Measurements from ENCODE around the gene GCC2. TPM values are rescaled to one million over a fixed set of nuclear protein-coding genes. Genes with fewer than 3 reads are reported as not detected.
"Not testable (repeated sequence)": the region's sequence is repeated elsewhere in the genome, so short reads cannot be mapped to it uniquely, and the experiment has no call there.

Gene GCC2
- total and polyA plus RNA-seq, 7 experiments from 2014 or later, result 45.3 to 229 (median 111) TPM

GRCh38 chr2:108552566-108552965 is 103.6 kb downstream of the GCC2 start:
- H3K4me3 ChIP-seq (ENCODE audit: low read length), result no peak overlapping the region
- H3K4me1 ChIP-seq (ENCODE audit: control insufficient read depth in 2 of 2, insufficient read depth in 2 of 2, low read length in 2 of 2), result no peaks in the 10 kb centered on the region
- H3K27ac Mint-ChIP-seq, result no peak overlapping the region
- intact Hi-C loops (cut with micrococcal nuclease), result no loop called here
- ChIA-PET CTCF (no interaction called here), POLR2A (no interaction called here)
- no peaks in the 10 kb centered on the region for H3K27me3 Mint-ChIP-seq
- no peaks in the 10 kb centered on the region for H3K9me3 ChIP-seq (ENCODE audit: control insufficient read depth in 2 of 3, low read length in 3 of 3)
- no peak overlapping the region for H3K27ac ChIP-seq (ENCODE audit: low read depth, low read length)
- H3K9me3 Mint-ChIP-seq, result no peaks in the 10 kb centered on the region
- H3K36me3 ChIP-seq (ENCODE audit: control insufficient read depth in 2 of 3, insufficient read depth in 3 of 3, low read length in 3 of 3), result no peaks in the 10 kb centered on the region
- peaks cover 0 to 9% (median 0%) of the 10 kb centered on the region in 5 donors for H3K36me3 Mint-ChIP-seq
- ATAC-seq (no peak), DNase-seq (no peak)
- no peaks in the 10 kb centered on the region for H3K27me3 ChIP-seq (ENCODE audit: control insufficient read depth in 2 of 2, insufficient read depth in 2 of 2, low read length in 2 of 2)
- no peak overlapping the region for H3K4me3 Mint-ChIP-seq
- peaks cover 0 to 2% (median 0%) of the 10 kb centered on the region in 7 donors for H3K4me1 Mint-ChIP-seq

- Mint-ChIP-seq H3K4me1 (peaks cover 0 to 2% (median 0%) of the 10 kb centered on the region in 7 donors), H3K36me3 (peaks cover 0 to 9% (median 0%) of the 10 kb centered on the region in 5 donors), H3K4me3 (no peak overlapping the region), H3K27me3 (no peaks in the 10 kb centered on the region), H3K9me3 (no peaks in the 10 kb centered on the region), H3K27ac (no peak overlapping the region)
- no peaks in the 10 kb centered on the region for H3K4me1 ChIP-seq (ENCODE audit: control insufficient read depth in 2 of 2, insufficient read depth in 2 of 2, low read length in 2 of 2)
- CTCF ChIA-PET, result no interaction called here
- POLR2A ChIA-PET, result no interaction called here
- H3K36me3 ChIP-seq (ENCODE audit: control insufficient read depth in 2 of 3, insufficient read depth in 3 of 3, low read length in 3 of 3), result no peaks in the 10 kb centered on the region
- no peaks in the 10 kb centered on the region for H3K27me3 ChIP-seq (ENCODE audit: control insufficient read depth in 2 of 2, insufficient read depth in 2 of 2, low read length in 2 of 2)
- H3K4me3 ChIP-seq (ENCODE audit: low read length), result no peak overlapping the region
- H3K9me3 ChIP-seq (ENCODE audit: control insufficient read depth in 2 of 3, low read length in 3 of 3), result no peaks in the 10 kb centered on the region
- intact Hi-C loops (cut with micrococcal nuclease), result no loop called here
- no peak for DNase-seq
- no peak for ATAC-seq
- no peak overlapping the region for H3K27ac ChIP-seq (ENCODE audit: low read depth, low read length)
These were observed 104.4 kb downstream of the GCC2 start for GRCh38 chr2:108553209-108553919.

DNA sequence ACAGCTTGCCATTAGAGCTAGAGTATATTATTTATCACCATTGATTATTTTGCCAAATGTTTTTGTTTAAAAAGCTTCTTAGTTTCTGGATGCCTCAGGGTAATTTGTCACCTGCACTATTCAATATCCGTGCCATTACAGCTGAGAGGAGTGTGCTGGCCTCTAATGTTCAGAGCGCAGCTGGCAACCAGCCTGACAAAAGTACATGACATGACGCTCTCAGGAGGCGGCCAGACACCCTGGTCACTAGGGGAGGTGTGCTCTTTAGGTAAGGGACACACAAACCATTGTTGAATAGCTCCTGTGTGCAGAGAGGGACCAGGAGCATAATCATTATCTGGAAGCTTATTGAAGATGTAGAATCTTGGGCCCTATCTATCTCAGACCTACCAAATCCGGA is 105.5 kb downstream of the GCC2 start:
- DNase-seq, result no peak
- no peaks in the 10 kb centered on the region for H3K36me3 ChIP-seq (ENCODE audit: control insufficient read depth in 2 of 3, insufficient read depth in 3 of 3, low read length in 3 of 3)
- no peak overlapping the region for H3K4me3 ChIP-seq (ENCODE audit: low read length)
- no peaks in the 10 kb centered on the region for H3K9me3 Mint-ChIP-seq
- no peak for ATAC-seq
- no peaks in the 10 kb centered on the region for H3K27me3 Mint-ChIP-seq
- no peak overlapping the region for H3K4me3 Mint-ChIP-seq
- H3K4me1 Mint-ChIP-seq, result peaks cover 0 to 2% (median 0%) of the 10 kb centered on the region in 7 donors
- peaks cover 0 to 9% (median 0%) of the 10 kb centered on the region in 5 donors for H3K36me3 Mint-ChIP-seq
- H3K27ac Mint-ChIP-seq, result no peak overlapping the region
- intact Hi-C loops (cut with micrococcal nuclease), result no loop called here
- ChIA-PET POLR2A (no interaction called here), CTCF (interaction anchor here (0.9 kb wide), 1 partner anchor 301 kb away, joined by 3 read pairs; no protein-coding TSS in a partner anchor)
- no peaks in the 10 kb centered on the region for H3K4me1 ChIP-seq (ENCODE audit: control insufficient read depth in 2 of 2, insufficient read depth in 2 of 2, low read length in 2 of 2)
- no peaks in the 10 kb centered on the region for H3K9me3 ChIP-seq (ENCODE audit: control insufficient read depth in 2 of 3, low read length in 3 of 3)
- H3K27me3 ChIP-seq (ENCODE audit: control insufficient read depth in 2 of 2, insufficient read depth in 2 of 2, low read length in 2 of 2), result no peaks in the 10 kb centered on the region
- no peak overlapping the region for H3K27ac ChIP-seq (ENCODE audit: low read depth, low read length)

DNA sequence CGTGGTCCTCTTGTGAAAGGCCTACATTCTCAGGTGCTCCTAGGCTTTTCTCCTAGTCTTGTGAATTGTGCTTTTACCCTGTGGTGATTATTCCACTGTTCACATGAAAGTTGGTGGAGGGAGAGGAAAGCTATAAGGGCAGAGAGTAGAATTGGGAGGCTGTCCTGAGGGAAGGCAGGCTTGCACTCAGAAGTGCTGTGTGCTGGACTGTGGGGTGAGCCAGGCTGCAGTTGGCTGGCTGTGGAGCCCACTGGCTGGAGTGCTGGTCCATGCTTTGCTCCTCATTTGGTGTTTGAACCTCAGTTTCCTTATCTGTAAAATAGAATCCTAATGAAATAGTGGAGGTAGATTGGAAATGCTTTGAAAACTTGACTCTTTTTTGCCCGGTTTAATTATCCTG is 106.6 kb downstream of the GCC2 start:
- intact Hi-C loops (cut with micrococcal nuclease), result no loop called here
- CTCF ChIA-PET, result interaction anchor here (0.9 kb wide), 1 partner anchor 300 kb away, joined by 3 read pairs; no protein-coding TSS in a partner anchor
- Mint-ChIP-seq H3K9me3 (no peaks in the 10 kb centered on the region), H3K27me3 (no peaks in the 10 kb centered on the region), H3K27ac (no peak overlapping the region), H3K36me3 (peaks cover 0 to 9% (median 0%) of the 10 kb centered on the region in 5 donors), H3K4me3 (no peak overlapping the region), H3K4me1 (peaks cover 0 to 3% (median 0%) of the 10 kb centered on the region in 7 donors)
- no peak for DNase-seq
- H3K27me3 ChIP-seq (ENCODE audit: control insufficient read depth in 2 of 2, insufficient read depth in 2 of 2, low read length in 2 of 2), result no peaks in the 10 kb centered on the region
- no peaks in the 10 kb centered on the region for H3K9me3 ChIP-seq (ENCODE audit: control insufficient read depth in 2 of 3, low read length in 3 of 3)
- no peaks in the 10 kb centered on the region for H3K4me1 ChIP-seq (ENCODE audit: control insufficient read depth in 2 of 2, insufficient read depth in 2 of 2, low read length in 2 of 2)
- ATAC-seq, result no peak
- no peaks in the 10 kb centered on the region for H3K36me3 ChIP-seq (ENCODE audit: control insufficient read depth in 2 of 3, insufficient read depth in 3 of 3, low read length in 3 of 3)
- no peak overlapping the region for H3K27ac ChIP-seq (ENCODE audit: low read depth, low read length)
- H3K4me3 ChIP-seq (ENCODE audit: low read length), result no peak overlapping the region
- POLR2A ChIA-PET, result no interaction called here

DNA sequence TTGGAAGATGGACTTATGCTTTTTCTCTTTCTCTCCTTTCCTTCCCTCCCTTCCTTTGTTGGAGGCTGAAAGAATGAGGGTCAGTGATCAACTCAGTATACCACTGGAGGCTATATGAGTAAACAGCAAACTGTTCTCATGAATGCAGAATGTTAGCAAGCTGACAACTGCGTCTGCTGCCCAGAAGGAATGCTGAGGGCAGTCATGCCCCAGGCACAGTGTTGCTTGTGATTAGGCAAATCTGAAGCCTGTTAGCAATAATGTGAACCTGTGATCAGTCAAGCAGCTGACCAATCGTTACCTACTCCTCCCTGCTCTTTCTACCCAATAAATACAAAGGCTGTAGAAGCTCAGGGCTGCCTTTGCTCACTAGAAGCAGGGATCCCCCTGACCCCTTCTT is 107.6 kb downstream of the GCC2 start:
- CTCF ChIA-PET, result not testable (repeated sequence)

More for the DNA sequence above, 107.6 kb downstream of the GCC2 start:
- H3K4me3 ChIP-seq (ENCODE audit: low read length); H3K27ac ChIP-seq (ENCODE audit: low read depth, low read length); H3K36me3 ChIP-seq (ENCODE audit: control insufficient read depth in 2 of 3, insufficient read depth in 3 of 3, low read length in 3 of 3); H3K4me1 Mint-ChIP-seq; H3K4me1 ChIP-seq (ENCODE audit: control insufficient read depth in 2 of 2, insufficient read depth in 2 of 2, low read length in 2 of 2); H3K27ac Mint-ChIP-seq; H3K27me3 ChIP-seq (ENCODE audit: control insufficient read depth in 2 of 2, insufficient read depth in 2 of 2, low read length in 2 of 2); H3K4me3 Mint-ChIP-seq; DNase-seq; H3K27me3 Mint-ChIP-seq; intact Hi-C loops (cut with micrococcal nuclease); H3K9me3 Mint-ChIP-seq; H3K36me3 Mint-ChIP-seq; POLR2A ChIA-PET; H3K9me3 ChIP-seq (ENCODE audit: control insufficient read depth in 2 of 3, low read length in 3 of 3); ATAC-seq: not testable (repeated sequence)

Other genes with a start within 250 kb of the GCC2 start
- gene SULT1C3, start 209.2 kb upstream of the GCC2 start, total RNA-seq, result not detected
- gene SULT1C3, start 209.2 kb upstream of the GCC2 start, polyA plus RNA-seq, result not detected
- gene SULT1C2, start 160.3 kb upstream of the GCC2 start, total RNA-seq, result not detected
- not detected for gene SULT1C2, start 160.3 kb upstream of the GCC2 start, polyA plus RNA-seq
- gene SULT1C4, start 71.3 kb upstream of the GCC2 start, total RNA-seq, result under 1 TPM in 1 of 5 experiments, not detected in 4; 0.78 TPM
- gene SULT1C4, start 71.3 kb upstream of the GCC2 start, polyA plus RNA-seq, result not detected
- 10 to 100 TPM; 25.3 to 75.3 (median 49.9) TPM for gene LIMS1, start 85.3 kb downstream of the GCC2 start, total RNA-seq
- 10 to 100 TPM; 53.5 to 56.7 TPM for gene LIMS1, start 85.3 kb downstream of the GCC2 start, polyA plus RNA-seq

Data from naive thymus-derived CD4-positive, alpha-beta T cell (primary cell).